DOHH2 (cell line): Measurements from ENCODE around the gene PCGF3.

Source experiments
- H3F3A ChIP-seq: fragments of 200-600 bp; sonication (generic), shearing (Covaris generic); 2 replicates; pipeline ENCODE4 v1.6.0; 2016; ENCODE audit warnings: antibody characterized with exemption, mild to moderate bottlenecking; ENCODE audit not compliant: control insufficient read depth, insufficient read depth
- H3K27ac ChIP-seq: fragments of 200-600 bp; sonication (generic); 2 replicates; pipeline ENCODE4 v1.5.1; 2014; ENCODE audit warnings: low read depth, mild to moderate bottlenecking, low read length, moderate library complexity
- H3K27me3 ChIP-seq: fragments of 200-600 bp; sonication (generic); 2 replicates; pipeline ENCODE4 v1.6.1; 2014; ENCODE audit warnings: mild to moderate bottlenecking, low read length, mixed read lengths; ENCODE audit not compliant: control insufficient read depth
- H3K36me3 ChIP-seq: fragments of 200-600 bp; sonication (generic); 2 replicates; pipeline ENCODE4 v1.6.1; 2014; ENCODE audit warnings: mild to moderate bottlenecking, low read length, moderate library complexity, mixed read lengths; ENCODE audit not compliant: control insufficient read depth
- H3K4me1 ChIP-seq: fragments of 200-600 bp; sonication (generic); 2 replicates; pipeline ENCODE4 v1.6.1; 2014; ENCODE audit warnings: mild to moderate bottlenecking, low read length, mixed read lengths; ENCODE audit not compliant: control insufficient read depth
- H3K4me2 ChIP-seq: fragments of 200-600 bp; sonication (generic); 2 replicates; pipeline ENCODE4 v1.6.0; 2014; ENCODE audit warnings: mild to moderate bottlenecking, low read length, moderate library complexity
- H3K4me3 ChIP-seq: fragments of 200-600 bp; sonication (generic); 2 replicates; pipeline ENCODE4 v1.5.1; 2014; ENCODE audit warnings: mild to moderate bottlenecking, low read length, mixed read lengths
- H3K79me2 ChIP-seq: fragments of 200-600 bp; sonication (generic); 2 replicates; pipeline ENCODE4 v1.6.1; 2014; ENCODE audit warnings: mild to moderate bottlenecking, low read length, mixed read lengths; ENCODE audit not compliant: control insufficient read depth
- H3K9me2 ChIP-seq: fragments of 200-600 bp; sonication (generic); replicated peaks from 2 replicates; pipeline ENCODE4 v1.6.1; 2014; ENCODE audit warnings: mild to moderate bottlenecking, low read length, mixed read lengths; ENCODE audit not compliant: control insufficient read depth
- H3K9me3 ChIP-seq: fragments of 200-600 bp; sonication (generic); 2 replicates; pipeline ENCODE4 v1.6.1; 2014; ENCODE audit warnings: antibody characterized with exemption, low read length, mixed read lengths; ENCODE audit not compliant: control insufficient read depth, insufficient read depth
- H4K20me1 ChIP-seq: fragments of 200-600 bp; sonication (generic); 2 replicates; pipeline ENCODE4 v1.6.0; 2014; ENCODE audit warnings: low read depth, mild to moderate bottlenecking, antibody characterized with exemption, low read length, moderate library complexity; ENCODE audit not compliant: control insufficient read depth, insufficient read depth
- CTCF ChIP-seq: fragments of 200-600 bp; sonication (generic); IDR thresholded peaks from one replicate; pipeline ENCODE4 v1.5.1; 2014; ENCODE audit warnings: antibody characterized with exemption, mild to moderate bottlenecking, low read depth, low read length; ENCODE audit not compliant: poor library complexity, severe bottlenecking
- EZH2phosphoT487 ChIP-seq: fragments of 200-600 bp; sonication (generic); IDR thresholded peaks from 2 replicates; pipeline ENCODE4 v1.6.1; 2017; ENCODE audit warnings: borderline replicate concordance, mild to moderate bottlenecking, antibody characterized with exemption, low read length, moderate library complexity, mixed read lengths

PCGF3 gene

GRCh38 chr4:707929-708630 is 2.4 kb downstream of the PCGF3 start:
- Histone ChIP-seq H3K4me2 (0 out of 2 replicates have a peak overlapping the region, but pooled peaks have one; percentile 12), H3K36me3 (peaks cover 33% of the 10 kb centered on the region), H3K79me2 (peaks cover 73% of the 10 kb centered on the region), H3K27ac (no peak overlapping the region), H3K27me3 (no peaks in the 10 kb centered on the region), H3K4me3 (no peak overlapping the region), H3K9me3 (no peaks in the 10 kb centered on the region), H4K20me1 (peaks cover 10% of the 10 kb centered on the region; the same call in 1 of the 2 replicates), H3F3A (peaks cover 3% of the 10 kb centered on the region; the same call in 1 of the 2 replicates), H3K9me2 (no peaks in the 10 kb centered on the region), H3K4me1 (peaks cover 16% of the 10 kb centered on the region)
- TF ChIP-seq CTCF (no peak), EZH2phosphoT487 (no peak)

- Histone ChIP-seq H3K27ac (no peak overlapping the region), H3K4me1 (peaks cover 16% of the 10 kb centered on the region), H4K20me1 (peaks cover 10% of the 10 kb centered on the region; the same call in 1 of the 2 replicates), H3K4me3 (no peak overlapping the region), H3F3A (peaks cover 3% of the 10 kb centered on the region; the same call in 1 of the 2 replicates), H3K9me3 (no peaks in the 10 kb centered on the region), H3K9me2 (no peaks in the 10 kb centered on the region), H3K27me3 (no peaks in the 10 kb centered on the region), H3K79me2 (peaks cover 78% of the 10 kb centered on the region), H3K4me2 (0 out of 2 replicates have a peak overlapping the region, but pooled peaks have one; percentile 12), H3K36me3 (peaks cover 38% of the 10 kb centered on the region)
- TF ChIP-seq CTCF, result no peak
These were observed 3.0 kb downstream of the PCGF3 start for GRCh38 chr4:708631-708933.

GRCh38 chr4:709348-709747 is 3.7 kb downstream of the PCGF3 start:
- H3K27ac ChIP-seq, result no peak overlapping the region

More at GRCh38 chr4:709348-709747, 3.7 kb downstream of the PCGF3 start:
- peaks cover 3% of the 10 kb centered on the region; the same call in 1 of the 2 replicates for H3F3A ChIP-seq
- H4K20me1 ChIP-seq, result peaks cover 10% of the 10 kb centered on the region; the same call in 1 of the 2 replicates
- TF ChIP-seq CTCF, result no peak
- TF ChIP-seq EZH2phosphoT487, result no peak
- no peak overlapping the region for H3K4me3 ChIP-seq
- H3K9me2 ChIP-seq, result no peaks in the 10 kb centered on the region
- peaks cover 86% of the 10 kb centered on the region for H3K79me2 ChIP-seq
- no peaks in the 10 kb centered on the region for H3K27me3 ChIP-seq
- H3K36me3 ChIP-seq, result peaks cover 40% of the 10 kb centered on the region
- H3K4me1 ChIP-seq, result peaks cover 16% of the 10 kb centered on the region
- no peak overlapping the region for H3K4me2 ChIP-seq
- no peaks in the 10 kb centered on the region for H3K9me3 ChIP-seq
